GM19239 (cell line): Measurements from ENCODE around the gene FARP1.

Experiments
- DNase-seq: peaks from one replicate; pipeline ENCODE4 v3.0.0; 2011; ENCODE audit warnings: low spot score; ENCODE audit not compliant: insufficient read length
- FAIRE-seq: peaks from 2 replicates; lab custom pipeline; 2011; peaks lifted over from hg19 to GRCh38; lab: Jason Lieb, UNC

FARP1 gene, protein sequence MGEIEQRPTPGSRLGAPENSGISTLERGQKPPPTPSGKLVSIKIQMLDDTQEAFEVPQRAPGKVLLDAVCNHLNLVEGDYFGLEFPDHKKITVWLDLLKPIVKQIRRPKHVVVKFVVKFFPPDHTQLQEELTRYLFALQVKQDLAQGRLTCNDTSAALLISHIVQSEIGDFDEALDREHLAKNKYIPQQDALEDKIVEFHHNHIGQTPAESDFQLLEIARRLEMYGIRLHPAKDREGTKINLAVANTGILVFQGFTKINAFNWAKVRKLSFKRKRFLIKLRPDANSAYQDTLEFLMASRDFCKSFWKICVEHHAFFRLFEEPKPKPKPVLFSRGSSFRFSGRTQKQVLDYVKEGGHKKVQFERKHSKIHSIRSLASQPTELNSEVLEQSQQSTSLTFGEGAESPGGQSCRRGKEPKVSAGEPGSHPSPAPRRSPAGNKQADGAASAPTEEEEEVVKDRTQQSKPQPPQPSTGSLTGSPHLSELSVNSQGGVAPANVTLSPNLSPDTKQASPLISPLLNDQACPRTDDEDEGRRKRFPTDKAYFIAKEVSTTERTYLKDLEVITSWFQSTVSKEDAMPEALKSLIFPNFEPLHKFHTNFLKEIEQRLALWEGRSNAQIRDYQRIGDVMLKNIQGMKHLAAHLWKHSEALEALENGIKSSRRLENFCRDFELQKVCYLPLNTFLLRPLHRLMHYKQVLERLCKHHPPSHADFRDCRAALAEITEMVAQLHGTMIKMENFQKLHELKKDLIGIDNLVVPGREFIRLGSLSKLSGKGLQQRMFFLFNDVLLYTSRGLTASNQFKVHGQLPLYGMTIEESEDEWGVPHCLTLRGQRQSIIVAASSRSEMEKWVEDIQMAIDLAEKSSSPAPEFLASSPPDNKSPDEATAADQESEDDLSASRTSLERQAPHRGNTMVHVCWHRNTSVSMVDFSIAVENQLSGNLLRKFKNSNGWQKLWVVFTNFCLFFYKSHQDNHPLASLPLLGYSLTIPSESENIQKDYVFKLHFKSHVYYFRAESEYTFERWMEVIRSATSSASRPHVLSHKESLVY

GRCh38 chr13:98142380-98143156 is at the start of gene FARP1:
Gene FARP1 (plus strand): TSS chr13:98143094. CDS start chr13:98213243, 70,149 bp downstream.
- no peak for FAIRE-seq
- DNase-seq, result peak; percentile 59

- FAIRE-seq (no peak), DNase-seq (no peak)
Observed at GRCh38 chr13:98094678-98095266, 48.1 kb upstream of the FARP1 start.

DNA sequence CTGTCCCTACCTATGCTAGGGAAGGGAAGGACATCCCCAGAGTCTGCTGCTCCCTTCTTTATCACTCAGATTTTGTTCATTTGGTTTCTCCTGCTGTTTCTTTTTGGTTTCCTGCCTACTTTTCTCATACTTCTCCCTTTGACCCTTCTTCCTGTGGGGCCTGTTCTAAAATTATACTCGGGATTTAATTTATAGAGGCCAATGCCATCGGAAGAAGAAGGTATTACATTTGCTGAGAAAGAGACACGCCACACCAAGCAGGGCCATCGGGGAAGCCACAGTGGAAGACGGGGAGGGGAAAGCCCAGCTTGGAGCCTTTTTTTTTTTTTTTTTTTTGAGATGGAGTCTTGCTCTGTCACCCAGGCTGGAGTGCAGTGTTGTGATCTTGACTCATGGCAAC is 46.8 kb upstream of the FARP1 start:
- no peak for DNase-seq
- no peak for FAIRE-seq

- FAIRE-seq (no peak), DNase-seq (no peak)
Observed at GRCh38 chr13:98097749-98098148, 45.1 kb upstream of the FARP1 start.

DNA sequence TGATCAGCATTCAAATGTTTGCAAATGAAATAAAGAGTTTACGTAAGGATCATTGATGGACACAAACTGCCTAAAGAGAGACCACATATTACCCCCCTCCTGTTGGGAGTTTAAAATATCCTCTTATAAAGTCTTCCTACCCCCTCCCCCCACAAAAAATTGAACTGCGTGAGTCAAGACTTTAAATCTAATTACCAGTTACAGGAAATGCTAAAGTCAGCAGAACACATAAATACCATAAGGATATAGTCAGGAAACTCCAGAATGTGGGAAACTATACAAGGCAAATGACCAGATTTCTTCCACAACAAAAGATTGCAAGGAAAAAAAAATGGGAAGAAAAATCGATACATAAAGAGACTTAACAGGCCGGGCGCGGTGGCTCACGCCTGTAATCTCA is 44.4 kb upstream of the FARP1 start:
- FAIRE-seq, result no peak
- DNase-seq, result no peak

- FAIRE-seq, result no peak
Observed at GRCh38 chr13:98099627-98100026, 43.3 kb upstream of the FARP1 start.

DNA sequence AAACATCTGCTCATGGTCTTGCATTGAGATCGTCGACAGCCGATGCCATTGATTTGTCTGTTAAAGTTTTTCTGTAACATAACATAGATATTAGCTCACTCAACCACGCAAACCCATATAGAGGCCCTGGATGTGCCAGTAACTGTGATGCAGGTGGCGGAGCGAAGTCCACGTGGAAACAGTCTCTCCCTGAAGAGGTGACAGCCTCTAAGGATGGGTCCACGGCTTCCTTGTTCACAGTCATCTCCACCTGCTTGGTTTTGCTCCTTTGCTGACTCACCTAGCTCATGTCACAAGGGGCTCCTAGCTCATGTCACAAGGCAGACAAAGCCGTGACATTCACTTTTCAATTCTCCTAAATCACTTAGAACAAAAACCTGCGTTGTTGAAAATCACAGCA is 42.4 kb upstream of the FARP1 start:
- FAIRE-seq (no peak), DNase-seq (no peak)

More at GRCh38 chr13:98099627-98100026, 43.3 kb upstream of the FARP1 start:
- no peak for DNase-seq

DNA sequence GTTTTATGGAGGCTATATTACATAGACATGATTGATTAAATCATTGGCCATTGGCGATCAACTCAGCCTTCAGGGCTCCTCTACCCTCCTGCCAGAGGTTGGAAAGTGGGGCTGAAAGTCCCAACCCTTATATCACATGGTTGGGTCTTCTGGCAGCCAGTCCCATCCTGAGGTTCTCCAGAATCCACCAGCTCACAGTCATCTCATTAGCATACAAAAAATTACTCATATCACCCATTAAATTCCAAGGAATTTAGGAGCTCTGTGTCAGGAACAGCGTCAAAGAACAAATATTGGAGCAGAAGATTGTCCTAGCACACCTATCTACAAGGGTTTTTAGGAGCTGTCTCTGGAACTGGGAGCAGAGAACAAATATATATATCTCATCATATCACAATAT is 39.4 kb upstream of the FARP1 start:
- DNase-seq (no peak), FAIRE-seq (no peak)

DNA sequence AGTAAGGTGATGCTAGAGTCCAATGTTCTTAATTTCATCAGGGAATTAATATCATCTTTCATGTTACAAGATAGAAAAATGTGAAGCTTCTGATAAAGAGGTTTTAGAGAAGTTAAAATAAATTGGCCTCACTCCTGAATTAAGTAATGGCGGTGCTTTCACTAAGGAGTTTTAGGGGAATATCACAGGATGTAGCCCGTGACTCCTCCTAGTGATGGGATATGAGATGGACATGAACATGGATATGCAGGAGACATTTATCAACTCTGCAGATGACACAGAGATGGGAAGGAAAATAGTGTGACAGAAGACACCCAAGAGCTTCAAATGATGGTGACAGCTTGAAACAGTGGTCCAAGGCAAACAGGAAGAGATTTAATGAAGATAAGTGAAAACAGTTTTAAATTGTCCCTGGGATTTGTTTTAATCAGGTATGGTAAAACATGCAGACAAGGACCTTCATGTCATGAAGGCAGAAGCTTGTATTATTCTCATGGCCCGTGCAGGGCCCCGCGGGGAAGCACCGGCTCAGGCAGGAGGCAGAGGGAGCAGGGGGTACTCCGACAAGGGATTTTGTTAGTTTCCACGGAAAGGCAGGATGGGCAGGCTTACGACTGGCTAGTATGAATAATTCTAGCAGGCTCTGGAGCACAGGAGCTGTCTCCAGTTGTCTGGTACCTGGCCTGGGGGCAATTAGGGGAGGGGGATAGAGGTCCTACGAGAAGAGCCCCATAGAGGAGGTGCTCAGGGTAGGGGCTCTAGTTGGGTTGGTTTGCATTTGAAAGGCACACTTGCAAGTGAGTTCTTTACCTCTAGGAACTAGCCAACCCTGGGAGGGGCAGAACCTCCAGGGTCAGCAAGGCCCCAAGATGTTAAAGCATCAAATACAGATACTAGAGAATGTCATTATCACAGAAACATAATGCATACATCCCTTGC is 38.7 kb upstream of the FARP1 start:
- DNase-seq (no peak), FAIRE-seq (no peak)

DNA sequence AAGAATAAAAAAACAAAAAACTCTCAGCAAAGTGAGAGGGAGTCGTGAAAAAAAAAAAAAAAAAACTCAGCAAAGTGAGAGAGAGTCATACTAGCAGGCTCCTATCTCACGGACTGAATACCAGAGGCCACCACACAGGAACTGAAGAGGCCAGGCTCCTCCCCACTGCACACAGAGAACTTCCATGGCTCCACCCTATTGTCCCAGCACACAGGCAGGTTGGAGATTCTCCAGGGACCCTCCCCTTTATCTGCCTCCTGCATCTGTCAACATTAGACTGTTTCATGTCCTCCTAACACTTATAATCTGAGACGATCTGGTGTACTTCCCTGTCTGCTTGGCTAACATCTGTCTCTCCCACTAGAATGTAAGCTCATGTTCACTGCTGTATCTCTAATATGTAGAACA is 37.0 kb upstream of the FARP1 start:
- DNase-seq (no peak), FAIRE-seq (no peak)

DNA sequence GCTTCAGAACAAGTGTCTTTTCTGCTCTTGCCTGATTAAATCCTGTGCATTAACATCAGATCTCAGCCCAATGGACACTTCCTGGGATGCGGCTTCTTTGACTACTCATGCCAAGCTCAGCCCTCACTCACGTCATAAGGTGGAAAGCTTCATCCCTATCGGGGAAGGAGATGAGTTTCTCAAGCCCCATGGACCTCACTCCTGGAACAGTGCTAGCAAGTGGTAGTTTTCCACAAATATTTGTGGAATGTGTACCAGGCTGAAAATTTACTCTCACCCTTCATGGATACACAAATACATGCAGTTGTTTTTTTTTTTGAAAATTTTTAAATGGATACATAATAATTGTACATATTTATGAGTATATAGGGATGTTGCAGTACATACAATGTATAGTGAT is 34.6 kb upstream of the FARP1 start:
- DNase-seq (no peak), FAIRE-seq (no peak)

GRCh38 chr13:98109226-98109853 is 33.6 kb upstream of the FARP1 start:
- DNase-seq (no peak), FAIRE-seq (no peak)

GRCh38 chr13:98110749-98111148 is 32.1 kb upstream of the FARP1 start:
- no peak for FAIRE-seq
- DNase-seq, result no peak

DNA sequence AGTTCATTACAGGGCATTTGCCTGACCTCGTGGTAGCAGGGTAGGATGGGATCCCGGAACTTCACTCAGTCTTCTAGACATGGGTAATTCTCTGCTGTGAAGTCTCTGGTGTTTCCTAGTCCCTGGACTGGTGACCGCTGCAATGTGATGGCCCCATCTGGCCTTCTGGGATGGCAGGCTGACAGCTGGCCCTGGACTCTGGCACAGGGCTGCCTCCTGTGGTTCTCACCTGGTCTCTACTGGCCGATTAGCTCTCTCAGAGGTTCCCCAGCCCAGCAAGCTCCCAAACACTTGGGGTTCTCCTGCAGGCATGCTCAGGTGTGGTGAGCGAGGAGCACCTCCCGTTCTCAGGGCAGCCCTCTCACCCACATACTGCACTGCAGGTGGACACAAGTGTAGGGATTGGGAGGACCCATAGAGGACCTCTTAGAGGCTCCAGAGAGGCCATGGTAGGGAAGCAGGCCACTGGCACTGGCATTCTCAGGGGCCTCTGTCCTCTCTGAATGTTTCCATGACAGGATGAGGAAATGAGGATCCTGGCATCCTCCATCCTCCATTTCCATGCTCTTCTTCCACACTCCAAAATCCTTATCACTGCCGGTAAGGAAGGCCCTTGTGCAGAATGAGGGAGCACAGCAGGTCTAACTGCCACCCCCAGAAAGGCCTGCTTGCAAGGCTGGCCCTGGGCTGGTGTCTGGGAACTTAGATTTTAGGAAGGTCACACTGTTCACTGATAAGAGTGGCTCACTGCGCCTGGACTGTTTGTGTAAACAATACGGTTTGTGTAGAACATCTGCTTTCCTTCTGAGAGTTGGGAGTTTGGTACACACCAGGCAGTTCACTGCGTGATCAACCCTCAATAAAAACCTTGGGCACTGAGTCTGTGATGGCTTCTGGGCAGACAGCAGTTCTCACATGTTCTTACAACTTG is 31.5 kb upstream of the FARP1 start:
- FAIRE-seq (no peak), DNase-seq (no peak)

GRCh38 chr13:98112456-98112855 is 30.4 kb upstream of the FARP1 start:
- DNase-seq (no peak), FAIRE-seq (no peak)

DNA sequence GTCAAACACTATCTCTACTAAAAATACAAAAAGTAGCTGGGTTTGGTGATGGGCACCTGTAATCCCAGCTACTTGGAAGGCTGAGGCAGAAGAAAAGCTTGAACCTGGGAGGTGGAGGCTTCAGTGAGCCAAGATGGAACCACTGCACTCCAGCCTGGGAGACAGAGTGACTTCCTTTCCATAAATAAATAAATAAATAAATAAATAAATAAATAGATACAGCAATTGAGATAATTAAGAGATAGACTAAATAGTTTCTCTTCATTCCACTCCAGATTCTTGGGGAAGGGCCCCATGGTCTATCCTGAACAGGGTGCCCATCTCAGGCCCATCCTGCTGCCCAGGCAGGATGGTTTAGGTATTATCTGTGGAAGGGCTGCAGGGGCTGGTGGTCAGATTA is 24.0 kb upstream of the FARP1 start:
- FAIRE-seq (no peak), DNase-seq (no peak)

GRCh38 chr13:98123176-98123575 is 19.7 kb upstream of the FARP1 start:
- DNase-seq, result no peak
- no peak for FAIRE-seq
